ENCODE measurements around the gene RUVBL2.
"Not testable (repeated sequence)": the region's sequence is repeated elsewhere in the genome, so short reads cannot be mapped to it uniquely, and the experiment has no call there.

RUVBL2 gene

DNA sequence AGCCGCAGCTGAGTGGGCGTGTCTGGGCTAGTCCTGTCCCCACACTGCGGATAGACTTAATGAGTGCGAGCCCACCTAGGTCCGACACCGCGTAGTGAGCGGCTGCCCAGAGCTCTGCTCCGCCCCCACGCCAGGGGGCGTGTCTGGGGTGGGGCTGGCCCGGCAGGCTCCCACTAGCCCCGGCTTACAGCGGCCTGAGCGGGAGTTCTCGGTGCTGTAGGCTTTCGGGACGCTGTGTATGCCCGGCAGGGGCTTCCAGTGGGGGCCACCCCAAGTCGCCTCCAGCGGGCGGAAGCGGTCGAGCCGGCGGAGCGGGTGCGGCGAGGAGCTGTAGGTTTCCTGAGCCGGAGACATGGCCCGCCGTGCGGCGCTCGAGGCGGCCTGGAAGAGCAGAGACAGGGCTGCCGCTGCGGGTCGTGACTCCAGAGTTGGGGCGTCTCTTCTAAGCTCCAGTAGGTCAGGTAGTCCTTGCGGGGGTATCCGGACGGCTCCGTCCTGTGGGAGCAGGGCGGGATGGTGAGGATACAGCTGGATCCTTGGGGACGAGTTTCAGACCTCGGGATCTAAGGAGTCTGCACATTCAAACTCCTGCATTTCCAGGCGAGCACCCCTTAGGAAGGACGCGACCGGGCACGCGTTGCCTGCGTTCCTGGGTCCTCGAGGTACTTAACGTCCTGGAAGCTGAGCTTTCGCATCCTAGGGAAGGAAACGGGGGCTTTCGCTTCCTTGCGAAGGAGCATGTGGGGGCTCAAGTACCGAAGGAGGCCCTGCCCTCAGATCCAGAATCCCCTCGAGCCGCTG lies 62.6 kb downstream of the RUVBL2 start:
- H3K27me3 Mint-ChIP-seq (ENCODE audit: low read depth): peaks cover 56% of the 10 kb centered on the region
- H3K4me3 Mint-ChIP-seq: peak overlapping the region; percentile 74
- H3K27ac Mint-ChIP-seq: no peak overlapping the region

DNA sequence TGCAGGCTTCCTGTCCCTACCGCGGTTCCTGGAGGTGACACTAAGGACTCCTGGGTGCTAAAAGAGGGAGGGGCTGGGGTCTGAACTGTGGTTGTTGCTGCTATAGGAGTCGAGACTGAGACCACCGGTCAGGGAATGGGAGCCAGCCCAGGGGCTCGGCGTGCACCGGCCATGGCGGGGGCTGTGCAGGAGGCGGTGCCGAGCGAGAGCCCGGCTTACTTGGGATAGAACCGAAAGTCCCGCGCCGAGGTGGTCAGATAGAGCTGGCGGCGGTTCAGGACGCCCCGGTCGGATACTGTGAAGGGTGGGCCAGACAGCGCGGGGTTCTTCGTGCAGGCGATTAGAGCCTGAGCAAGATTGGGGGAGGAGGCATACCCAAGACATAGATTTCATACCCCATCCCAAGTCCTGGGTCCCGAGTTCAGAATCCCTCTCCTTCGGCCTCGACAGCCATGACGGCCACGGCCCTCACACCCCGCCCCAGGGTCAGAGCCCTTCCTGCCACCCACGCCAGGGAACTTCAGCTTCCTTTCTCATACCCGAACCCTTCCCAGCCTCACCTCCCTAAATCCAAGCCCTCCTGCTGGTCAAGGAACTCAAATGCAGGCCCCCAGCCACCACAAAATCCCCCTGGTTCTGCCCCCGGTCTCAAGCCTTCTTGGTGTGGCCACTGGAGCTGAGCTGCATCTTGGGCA lies 63.4 kb downstream of the RUVBL2 start:
- Mint-ChIP-seq H3K27me3 (ENCODE audit: low read depth) (peaks cover 56% of the 10 kb centered on the region), H3K4me3 (peak overlapping the region; percentile 74), H3K4me1 (ENCODE audit: low read depth) (peaks cover 12% of the 10 kb centered on the region)
- not testable (repeated sequence) for H3K27ac Mint-ChIP-seq; H3K9me3 Mint-ChIP-seq; H3K36me3 Mint-ChIP-seq (ENCODE audit: low read depth)

More for the DNA sequence above, 62.6 kb downstream of the RUVBL2 start:
- H3K36me3 Mint-ChIP-seq (ENCODE audit: low read depth): no peaks in the 10 kb centered on the region
- no peaks in the 10 kb centered on the region for H3K9me3 Mint-ChIP-seq
- H3K4me1 Mint-ChIP-seq (ENCODE audit: low read depth): peaks cover 12% of the 10 kb centered on the region

DNA sequence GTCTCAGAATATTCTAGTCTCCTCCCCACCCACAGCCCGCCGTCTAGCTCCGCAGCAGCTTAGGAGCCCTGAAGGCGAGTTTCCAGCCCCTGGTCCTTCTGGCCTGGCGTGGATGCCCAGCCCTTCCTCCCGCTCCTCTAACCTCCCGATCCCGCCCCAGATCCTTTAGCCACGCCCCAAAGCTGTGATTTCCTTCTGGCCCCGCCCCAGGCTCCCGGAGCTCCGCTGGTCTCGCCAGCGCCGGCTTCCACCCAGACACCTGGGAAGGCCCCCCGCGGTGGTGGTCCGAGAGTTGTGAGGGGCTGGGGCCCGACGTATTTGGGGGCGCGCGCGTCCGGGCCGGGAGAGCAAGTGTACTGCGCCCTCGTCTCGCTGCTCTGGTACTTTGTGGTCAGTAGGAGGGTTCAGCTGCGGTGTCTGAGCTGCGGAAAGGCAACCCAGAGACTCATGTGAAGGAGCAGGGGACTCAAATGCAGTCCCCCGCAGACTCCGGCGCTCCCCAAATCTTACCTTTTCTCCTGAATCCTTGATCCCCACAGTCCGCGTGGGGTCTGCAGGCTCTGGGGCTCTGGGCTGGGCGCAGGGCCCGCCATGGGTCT lies 64.0 kb downstream of the RUVBL2 start, which contains the start of gene CGB7:
CGB7 (minus strand) TSS at position 114 of the 599 bp plus-strand sequence. CDS start 2,374 bp downstream, outside the sequence.
- peaks cover 56% of the 10 kb centered on the region for H3K27me3 Mint-ChIP-seq (ENCODE audit: low read depth)
- no peaks in the 10 kb centered on the region for H3K9me3 Mint-ChIP-seq
- H3K4me3 Mint-ChIP-seq: peak within 1 kb of the TSS; percentile 74
- peaks cover 12% of the 10 kb centered on the region for H3K4me1 Mint-ChIP-seq (ENCODE audit: low read depth)
- no peaks in the 10 kb centered on the region for H3K36me3 Mint-ChIP-seq (ENCODE audit: low read depth)
- H3K27ac Mint-ChIP-seq: no peak within 1 kb of the TSS

- H3K4me3 Mint-ChIP-seq: no peak overlapping the region
- peaks cover 12% of the 10 kb centered on the region for H3K4me1 Mint-ChIP-seq (ENCODE audit: low read depth)
- no peak overlapping the region for H3K27ac Mint-ChIP-seq
- no peaks in the 10 kb centered on the region for H3K36me3 Mint-ChIP-seq (ENCODE audit: low read depth)
- peaks cover 63% of the 10 kb centered on the region for H3K27me3 Mint-ChIP-seq (ENCODE audit: low read depth)
- no peaks in the 10 kb centered on the region for H3K9me3 Mint-ChIP-seq
These were observed 64.9 kb downstream of the RUVBL2 start for GRCh38 chr19:49058562-49058961.

DNA sequence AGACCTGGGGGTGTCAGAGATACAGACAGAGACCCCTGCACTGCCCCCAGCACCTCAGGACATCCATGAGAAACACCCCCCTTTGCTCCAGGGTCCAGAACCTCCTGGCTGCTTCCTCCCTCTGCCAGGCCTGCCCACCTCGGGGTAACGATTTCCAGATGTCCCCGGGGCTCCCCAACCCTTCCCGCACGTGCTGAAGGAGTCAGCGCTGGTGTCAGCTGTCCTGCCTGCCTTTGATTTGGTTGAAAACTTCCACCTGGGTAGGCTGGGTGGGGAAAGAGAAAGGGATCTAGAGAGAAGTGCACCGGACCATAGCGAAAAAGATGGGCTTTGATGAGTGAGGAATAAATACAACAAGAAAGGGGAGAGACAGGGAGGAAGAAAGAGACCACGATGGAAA lies 65.4 kb downstream of the RUVBL2 start:
- Mint-ChIP-seq H3K36me3 (ENCODE audit: low read depth) (no peaks in the 10 kb centered on the region), H3K4me1 (ENCODE audit: low read depth) (peaks cover 12% of the 10 kb centered on the region), H3K9me3 (no peaks in the 10 kb centered on the region), H3K27me3 (ENCODE audit: low read depth) (peaks cover 67% of the 10 kb centered on the region), H3K27ac (no peak overlapping the region), H3K4me3 (no peak overlapping the region)

GRCh38 chr19:49061000-49061399 lies 67.3 kb downstream of the RUVBL2 start:
- H3K9me3 Mint-ChIP-seq: no peaks in the 10 kb centered on the region
- no peaks in the 10 kb centered on the region for H3K36me3 Mint-ChIP-seq (ENCODE audit: low read depth)
- no peak overlapping the region for H3K27ac Mint-ChIP-seq
- H3K4me1 Mint-ChIP-seq (ENCODE audit: low read depth): peaks cover 12% of the 10 kb centered on the region
- peaks cover 72% of the 10 kb centered on the region for H3K27me3 Mint-ChIP-seq (ENCODE audit: low read depth)
- H3K4me3 Mint-ChIP-seq: no peak overlapping the region

DNA sequence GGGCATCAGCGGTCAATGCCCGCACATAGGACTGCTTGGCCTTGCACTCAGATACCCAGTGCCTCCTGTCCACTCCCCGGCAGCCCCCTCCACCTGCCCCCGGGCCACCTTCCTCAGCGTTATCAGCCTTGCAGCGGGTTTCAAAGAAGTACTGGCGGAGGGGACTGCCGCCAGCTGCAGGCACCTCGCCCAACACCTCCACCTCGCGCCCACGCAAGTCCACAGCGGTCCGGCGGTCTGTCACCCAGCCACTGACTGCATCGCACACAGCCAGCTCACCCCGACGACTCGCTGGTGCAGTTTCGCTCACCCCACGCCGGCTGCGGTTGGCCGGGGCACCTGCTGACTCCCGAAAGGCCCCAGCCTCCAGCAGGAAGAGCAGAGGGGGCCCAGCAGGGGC lies 67.8 kb downstream of the RUVBL2 start:
- H3K36me3 Mint-ChIP-seq (ENCODE audit: low read depth): no peaks in the 10 kb centered on the region
- H3K27me3 Mint-ChIP-seq (ENCODE audit: low read depth): peaks cover 72% of the 10 kb centered on the region

GRCh38 chr19:49064029-49064629 lies 70.4 kb downstream of the RUVBL2 start:
- Mint-ChIP-seq H3K27ac (no peak overlapping the region), H3K36me3 (ENCODE audit: low read depth) (no peaks in the 10 kb centered on the region), H3K4me3 (no peak overlapping the region), H3K27me3 (ENCODE audit: low read depth) (peaks cover 69% of the 10 kb centered on the region), H3K4me1 (ENCODE audit: low read depth) (no peaks in the 10 kb centered on the region), H3K9me3 (no peaks in the 10 kb centered on the region)

More for the DNA sequence above, 67.8 kb downstream of the RUVBL2 start:
- Mint-ChIP-seq H3K4me1 (ENCODE audit: low read depth) (peaks cover 9% of the 10 kb centered on the region), H3K9me3 (no peaks in the 10 kb centered on the region), H3K27ac (no peak overlapping the region), H3K4me3 (no peak overlapping the region)

DNA sequence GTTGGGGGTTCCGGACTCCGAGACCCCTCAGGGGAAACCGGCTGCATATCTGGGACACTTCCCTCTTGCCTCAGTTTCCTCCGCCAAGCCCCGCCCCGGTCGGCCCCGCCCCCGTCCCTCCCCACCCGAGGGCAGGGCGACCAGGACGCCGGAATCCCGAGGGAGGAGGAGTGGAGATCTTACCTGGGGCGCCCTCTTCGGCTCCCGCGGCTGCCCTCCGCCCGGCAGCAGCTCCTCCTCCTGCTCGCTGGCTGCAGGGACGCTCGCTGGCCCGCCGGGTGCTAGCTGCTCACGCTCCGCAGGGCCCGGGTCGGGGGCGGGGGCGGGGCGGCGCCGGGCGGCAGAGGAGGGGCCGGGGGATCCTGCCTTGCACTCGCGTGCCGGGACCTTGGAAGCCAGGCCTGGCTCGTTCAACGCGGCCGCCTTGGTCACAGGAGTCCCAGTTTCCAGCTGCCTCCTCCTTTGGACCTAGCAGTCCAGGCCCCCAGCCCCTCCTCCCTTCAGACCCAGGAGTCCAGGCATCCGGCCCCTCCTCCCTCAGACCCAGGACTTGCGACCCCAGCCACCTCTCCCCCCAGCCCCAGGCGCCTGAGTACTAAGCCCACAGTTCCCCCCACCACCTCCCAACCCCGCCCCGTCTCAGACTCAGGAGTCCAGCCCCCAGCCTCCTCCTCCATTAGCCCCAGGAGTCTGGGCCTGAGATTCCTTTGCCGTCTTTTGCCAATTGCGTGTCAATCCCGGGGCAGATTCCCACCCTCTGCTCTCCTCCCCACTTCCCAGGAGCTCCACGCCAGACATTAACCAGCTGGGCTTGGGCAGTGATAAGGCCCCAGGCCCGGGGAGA lies 71.3 kb downstream of the RUVBL2 start, which contains the start of gene NTF4:
NTF4 (minus strand) TSS at position 51 of the 844 bp plus-strand sequence. CDS start 2,821 bp downstream, outside the sequence.
- Mint-ChIP-seq H3K36me3 (ENCODE audit: low read depth) (no peaks in the 10 kb centered on the region), H3K27me3 (ENCODE audit: low read depth) (peaks cover 69% of the 10 kb centered on the region), H3K27ac (no peak within 1 kb of the TSS), H3K4me3 (no peak within 1 kb of the TSS), H3K4me1 (ENCODE audit: low read depth) (no peaks in the 10 kb centered on the region), H3K9me3 (no peaks in the 10 kb centered on the region)

Measured in T-helper 1 cell treated with Interleukin-12 subunit alpha and Interleukin-12 subunit beta and Interleukin-4 antibody, amounts not matched to agents 30 μg/mL and 1 μg/mL, for 36 hours (primary cell).